Stimulated activated CD8-positive, alpha-beta memory T cell treated with anti-CD3 and anti-CD28 coated beads, Interleukin-12 subunit alpha, Interleukin-12 subunit beta, amount 100 ng/mL, for 24 hours (primary cell): ENCODE results near the gene MYBPC3.
"Not testable (repeated sequence)": the region's sequence is repeated elsewhere in the genome, so short reads cannot be mapped to it uniquely, and the experiment has no call there.

Experiments used
- DNase-seq: peaks from one replicate; pipeline ENCODE4 v3.0.0-alpha.2; 2020; ENCODE audit errors: extremely low read depth

The MYBPC3 gene

DNA sequence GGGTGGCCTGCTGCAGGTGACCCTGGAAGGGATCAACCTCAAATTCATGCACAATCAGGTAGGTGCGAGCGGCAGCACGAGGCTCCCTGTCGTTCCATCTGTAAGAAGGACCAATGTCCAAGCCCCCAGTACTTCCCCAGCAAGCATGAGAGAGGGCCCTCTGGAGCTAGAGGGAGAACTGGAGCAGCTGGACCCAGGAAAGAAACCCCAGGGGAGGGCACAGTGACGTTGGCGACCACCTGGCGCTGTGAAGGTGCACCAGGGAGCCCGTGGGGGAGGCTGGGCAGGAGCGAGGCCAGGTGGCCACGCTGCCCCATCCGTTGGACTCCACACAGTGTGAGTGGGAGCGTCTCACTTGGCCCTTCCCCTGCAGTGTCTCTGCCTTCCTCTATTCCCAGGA lies 28.0 kb downstream of the MYBPC3 start:
- DNase-seq, result no peak

DNA sequence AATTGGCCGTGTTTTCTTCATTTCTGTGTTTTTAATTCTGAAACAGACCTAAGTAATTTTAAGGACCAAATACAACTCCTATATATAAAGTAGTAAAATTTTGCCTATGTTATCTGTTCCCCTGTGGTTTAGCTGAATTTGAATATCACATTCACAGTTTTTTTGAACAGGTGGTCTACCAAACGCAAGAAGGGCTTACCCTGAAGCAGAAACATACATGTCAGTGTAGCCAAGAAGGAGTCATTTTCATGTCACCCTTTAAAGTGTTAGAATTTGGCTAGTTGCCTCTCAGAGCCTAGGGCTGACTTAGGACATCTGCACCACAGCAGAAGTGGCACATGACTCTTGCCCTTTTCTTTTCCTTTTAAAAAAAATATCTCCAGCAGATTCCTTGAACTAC lies 34.3 kb downstream of the MYBPC3 start:
- DNase-seq, result no peak

DNA sequence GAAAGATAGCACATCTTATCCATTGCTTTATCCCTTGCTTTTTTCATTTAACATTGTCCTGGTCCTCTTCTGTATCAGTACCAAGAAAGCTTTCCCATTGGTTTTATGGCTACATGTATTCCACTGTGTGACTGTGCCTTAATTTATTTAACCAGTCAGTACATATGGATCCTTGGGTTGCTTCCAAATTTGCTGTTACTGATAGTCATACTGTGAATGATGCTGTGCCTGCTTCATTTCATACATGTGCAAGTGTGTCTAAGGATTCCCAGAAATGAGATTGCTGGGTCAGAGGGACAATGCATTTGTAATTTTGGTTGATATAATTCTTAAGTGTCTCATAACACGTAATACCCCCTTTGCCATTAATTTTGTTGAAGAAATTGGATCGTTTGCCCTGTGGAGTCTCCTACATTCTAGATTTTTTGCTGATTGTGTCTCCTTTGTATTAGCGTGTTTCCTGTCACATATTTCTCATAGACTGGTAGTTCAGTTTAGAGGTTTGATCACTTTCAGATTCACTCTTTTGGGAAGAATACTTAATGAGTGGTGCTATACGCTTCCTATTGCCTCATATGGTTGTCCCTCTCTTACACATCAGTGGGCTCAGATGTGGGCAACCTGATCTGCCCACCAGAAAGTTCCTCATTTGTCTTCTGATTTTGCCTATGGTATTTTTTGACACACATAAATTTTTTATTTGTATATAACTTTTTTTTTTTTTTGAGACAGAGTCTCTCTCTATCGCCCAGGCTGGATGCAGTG lies 35.3 kb downstream of the MYBPC3 start:
- no peak for DNase-seq

DNA sequence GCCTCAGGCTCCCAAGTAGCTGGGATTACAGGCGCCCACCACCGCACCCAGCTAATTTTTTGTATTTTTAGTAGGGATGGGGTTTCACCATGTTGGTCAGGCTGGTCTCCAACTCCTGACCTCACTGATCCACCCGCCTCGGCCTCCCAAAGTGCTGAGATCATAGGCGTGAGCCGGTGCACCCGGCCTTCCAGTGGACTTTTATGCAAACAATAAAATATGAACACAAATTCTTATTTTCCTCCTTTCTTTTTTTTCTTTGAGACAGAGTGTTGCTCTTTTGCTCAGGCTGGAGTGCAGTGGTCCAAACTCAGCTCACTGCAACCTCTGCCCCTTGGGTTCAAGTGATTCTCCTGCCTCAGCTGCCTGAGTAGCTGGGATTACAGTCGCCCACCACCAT lies 36.0 kb downstream of the MYBPC3 start:
- DNase-seq, result not testable (repeated sequence)

DNA sequence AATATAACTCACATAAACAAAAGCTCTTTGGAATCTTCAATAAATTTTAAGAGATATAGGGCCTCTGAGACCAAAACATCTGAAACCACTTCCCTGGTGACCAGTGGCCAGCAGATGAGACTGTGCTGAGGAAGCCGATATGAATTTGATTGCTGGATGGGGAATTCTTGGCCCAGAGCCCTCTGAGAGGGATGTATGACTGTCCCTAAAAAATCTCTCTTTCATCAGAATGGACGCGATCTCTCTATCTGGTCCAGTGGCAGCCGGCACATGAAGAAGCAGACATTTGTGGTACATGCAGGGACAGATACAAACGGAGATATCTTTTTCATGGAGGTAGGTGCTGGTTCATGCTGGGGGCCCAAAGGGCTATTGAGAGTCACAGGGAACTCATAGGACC lies 37.5 kb downstream of the MYBPC3 start:
- DNase-seq, result no peak

DNA sequence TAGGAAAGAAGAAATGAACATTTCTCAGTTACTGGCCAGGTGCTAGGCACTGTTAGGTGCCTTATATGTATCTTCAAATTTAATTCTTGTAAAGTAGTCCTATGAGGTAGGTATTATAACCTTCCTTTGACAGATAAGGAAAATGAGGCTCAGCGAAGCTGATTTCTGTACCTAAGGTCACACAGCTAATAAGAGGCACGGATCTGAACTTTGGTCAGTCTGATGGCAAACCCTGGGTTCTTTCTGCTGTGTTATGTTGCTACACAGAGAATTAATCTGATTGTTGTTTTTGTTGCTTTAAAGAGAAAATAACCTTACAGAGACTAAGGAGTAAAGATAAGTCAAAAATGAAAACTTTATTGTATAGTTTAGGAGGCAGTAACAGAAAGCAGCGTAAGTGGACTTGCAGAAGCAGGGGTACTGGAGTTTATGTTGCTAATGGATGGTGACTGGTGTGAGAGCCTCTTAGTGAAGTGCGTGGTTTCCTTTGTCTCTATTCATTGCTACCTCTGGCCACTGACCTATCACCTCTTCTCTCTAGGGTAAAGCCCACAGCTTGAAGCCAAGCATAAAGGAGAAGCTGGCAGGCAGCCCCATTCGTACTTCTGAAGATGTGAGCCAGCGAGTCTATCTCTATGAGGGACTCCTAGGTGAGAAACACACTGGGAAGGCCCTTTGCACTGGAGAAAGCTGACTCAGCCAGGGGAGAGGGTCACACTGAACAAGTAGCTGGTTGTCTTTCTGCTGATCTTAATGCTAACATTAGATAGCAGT lies 44.3 kb downstream of the MYBPC3 start:
- no peak for DNase-seq

DNA sequence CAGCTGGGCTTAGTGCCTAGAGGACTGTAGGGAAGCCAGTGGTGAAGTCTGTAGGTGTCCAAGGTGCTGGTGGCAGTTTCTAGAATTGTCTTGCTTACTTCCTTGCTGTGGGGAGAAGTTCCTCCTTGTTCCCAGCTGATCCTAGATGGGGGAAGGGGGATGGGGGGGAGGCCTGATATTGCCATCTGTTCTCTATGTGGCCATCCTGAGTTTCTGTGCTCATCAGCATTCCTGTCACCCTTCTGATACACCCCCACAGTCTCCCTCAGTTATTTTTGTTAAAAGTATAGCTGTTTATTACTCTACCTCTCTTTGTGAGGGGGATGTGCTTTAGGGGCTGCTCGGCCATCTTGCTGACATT lies 46.0 kb downstream of the MYBPC3 start:
- no peak for DNase-seq

DNA sequence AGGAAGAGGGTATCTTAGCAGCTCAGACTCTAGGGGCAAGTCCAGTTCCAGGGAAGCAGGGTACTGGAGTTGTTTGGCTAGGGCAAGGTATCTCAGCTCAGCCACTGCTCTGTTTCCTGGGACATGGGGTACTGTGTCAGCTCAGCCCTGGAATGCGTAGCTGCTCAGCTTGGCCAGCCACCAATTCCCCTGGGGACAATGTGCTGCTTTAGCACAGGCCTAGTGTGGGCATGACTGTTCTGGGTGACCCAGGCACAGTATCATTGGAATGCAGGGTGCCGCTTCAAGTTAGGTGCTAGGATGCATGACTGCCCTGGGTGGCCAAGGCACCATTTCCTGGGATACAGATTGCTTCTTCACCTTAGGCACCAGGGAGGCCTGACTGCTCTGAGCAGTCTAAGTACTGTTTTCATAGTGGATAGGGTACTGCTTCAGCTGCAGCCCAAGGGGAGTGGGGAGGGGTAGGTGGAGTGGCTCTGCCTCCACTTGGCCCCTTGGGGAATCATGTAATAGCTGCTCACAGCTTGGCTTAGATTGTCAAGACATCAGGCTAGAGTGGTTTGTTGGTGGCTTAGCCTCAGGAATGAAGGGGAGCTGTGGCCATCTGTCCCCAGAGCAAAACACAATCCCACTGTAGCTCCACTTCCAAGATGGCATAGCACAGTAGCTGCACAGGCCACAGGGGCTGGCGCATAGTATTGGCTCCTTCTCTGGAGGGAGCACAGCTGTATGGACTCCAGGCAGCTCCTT lies 46.6 kb downstream of the MYBPC3 start:
- no peak for DNase-seq

DNA sequence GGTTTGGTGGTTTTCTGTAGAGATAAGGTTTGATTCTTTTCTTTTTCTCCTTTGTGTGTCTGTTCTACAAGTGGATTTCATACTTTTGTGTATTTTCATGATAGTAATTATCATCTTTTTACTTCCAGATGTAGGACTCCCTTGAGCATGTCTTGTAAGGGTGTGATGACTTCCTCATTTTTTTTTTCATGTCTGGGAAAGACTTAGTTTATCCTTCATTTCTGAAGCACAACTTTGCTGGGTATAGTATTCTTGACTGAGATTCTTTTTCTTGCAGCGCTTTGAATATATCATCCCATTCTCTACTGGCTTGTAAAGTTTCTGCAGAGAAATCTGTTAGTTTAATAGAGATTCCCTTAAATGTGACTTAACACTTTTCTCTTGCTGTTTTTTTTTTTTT lies 49.6 kb downstream of the MYBPC3 start:
- DNase-seq, result no peak

DNA sequence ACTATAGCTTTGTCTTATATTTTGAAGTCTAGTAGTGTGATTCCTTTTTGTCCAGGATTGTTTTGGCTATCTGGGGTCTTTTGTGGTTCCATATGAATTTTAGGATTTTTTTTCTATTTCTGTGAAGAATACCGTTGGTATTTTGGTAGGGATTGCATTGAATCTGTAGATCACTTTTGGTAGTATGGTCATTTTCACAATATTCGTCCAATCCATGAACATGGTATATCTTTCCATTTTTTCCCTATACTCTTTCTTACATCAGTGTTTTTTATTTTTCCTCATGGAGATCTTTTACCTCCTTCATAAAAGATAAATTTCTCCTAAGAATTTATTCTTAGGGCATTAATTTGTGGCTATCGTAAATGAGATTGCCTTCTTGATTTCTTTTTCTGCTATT lies 53.4 kb downstream of the MYBPC3 start:
- DNase-seq, result no peak

DNA sequence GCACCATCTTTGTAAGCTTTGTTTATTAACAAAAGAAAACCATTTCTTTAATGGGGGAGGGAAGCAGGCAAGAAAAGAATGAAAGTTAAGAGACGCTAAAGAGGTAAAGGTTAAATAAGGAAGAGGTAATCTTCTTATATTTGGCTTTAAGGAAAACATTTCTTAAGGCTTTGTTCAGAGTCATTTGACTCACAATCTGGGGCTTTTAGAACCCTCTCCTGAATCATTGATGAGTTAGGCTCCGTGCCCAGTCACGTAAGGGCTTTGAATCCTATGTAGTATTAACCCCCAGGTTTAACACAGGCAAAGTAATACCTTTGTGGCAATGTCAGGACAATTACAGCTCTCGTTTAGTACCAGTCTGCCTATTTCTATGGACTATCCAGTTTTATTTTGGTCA lies 56.5 kb downstream of the MYBPC3 start:
- no peak for DNase-seq

DNA sequence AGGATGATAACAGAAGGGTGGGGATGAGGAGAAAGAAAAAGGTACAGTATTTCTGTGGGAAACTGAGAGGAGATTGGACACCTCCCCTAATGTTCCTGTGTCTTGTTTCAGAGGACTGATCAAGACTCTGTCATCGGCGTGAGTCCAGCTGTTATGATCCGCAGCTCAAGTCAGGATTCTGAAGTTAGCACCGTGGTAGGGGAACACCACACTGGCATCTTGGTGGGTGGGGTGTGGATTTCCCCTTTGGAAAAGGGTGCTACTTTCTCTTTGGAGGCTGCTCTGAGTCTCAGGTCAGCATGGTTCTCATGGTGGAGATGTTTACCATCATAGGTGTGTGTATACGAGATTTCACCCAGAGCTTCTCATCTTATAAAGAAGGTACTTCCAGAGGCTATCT lies 57.1 kb downstream of the MYBPC3 start:
- DNase-seq, result no peak

DNA sequence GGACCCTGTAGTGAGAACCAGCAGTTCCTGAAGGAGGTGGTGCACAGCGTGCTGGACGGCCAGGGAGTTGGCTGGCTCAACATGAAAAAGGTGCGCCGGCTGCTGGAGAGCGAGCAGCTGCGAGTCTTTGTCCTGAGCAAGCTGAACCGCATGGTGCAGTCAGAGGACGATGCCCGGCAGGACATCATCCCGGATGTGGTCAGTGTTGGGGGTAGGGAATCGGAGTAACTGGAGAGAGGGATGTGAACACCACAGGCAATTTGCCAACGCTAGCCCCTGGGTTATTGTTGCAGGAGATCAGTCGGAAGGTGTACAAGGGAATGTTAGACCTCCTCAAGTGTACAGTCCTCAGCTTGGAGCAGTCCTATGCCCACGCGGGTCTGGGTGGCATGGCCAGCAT lies 62.6 kb downstream of the MYBPC3 start:
- DNase-seq, result no peak

DNA sequence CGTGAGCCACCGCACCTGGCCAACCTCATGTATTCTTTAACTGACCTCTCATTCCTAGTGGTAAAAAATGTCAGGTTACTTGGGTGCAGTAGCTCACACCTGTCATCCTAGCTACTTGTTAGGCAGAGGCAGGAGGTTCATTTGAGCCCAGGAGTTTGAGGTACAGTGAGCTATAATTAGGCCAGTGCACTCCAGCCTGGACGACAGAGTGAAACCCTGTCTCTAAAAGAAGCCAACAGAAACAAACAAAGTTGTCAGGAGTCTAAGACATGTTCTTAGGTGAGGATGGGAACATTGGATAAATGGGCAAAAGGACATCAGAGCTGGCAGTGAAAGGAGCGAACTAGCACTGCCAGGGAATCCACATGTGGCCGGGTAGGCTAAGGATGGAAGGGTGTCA lies 64.4 kb downstream of the MYBPC3 start:
- DNase-seq, result no peak

DNA sequence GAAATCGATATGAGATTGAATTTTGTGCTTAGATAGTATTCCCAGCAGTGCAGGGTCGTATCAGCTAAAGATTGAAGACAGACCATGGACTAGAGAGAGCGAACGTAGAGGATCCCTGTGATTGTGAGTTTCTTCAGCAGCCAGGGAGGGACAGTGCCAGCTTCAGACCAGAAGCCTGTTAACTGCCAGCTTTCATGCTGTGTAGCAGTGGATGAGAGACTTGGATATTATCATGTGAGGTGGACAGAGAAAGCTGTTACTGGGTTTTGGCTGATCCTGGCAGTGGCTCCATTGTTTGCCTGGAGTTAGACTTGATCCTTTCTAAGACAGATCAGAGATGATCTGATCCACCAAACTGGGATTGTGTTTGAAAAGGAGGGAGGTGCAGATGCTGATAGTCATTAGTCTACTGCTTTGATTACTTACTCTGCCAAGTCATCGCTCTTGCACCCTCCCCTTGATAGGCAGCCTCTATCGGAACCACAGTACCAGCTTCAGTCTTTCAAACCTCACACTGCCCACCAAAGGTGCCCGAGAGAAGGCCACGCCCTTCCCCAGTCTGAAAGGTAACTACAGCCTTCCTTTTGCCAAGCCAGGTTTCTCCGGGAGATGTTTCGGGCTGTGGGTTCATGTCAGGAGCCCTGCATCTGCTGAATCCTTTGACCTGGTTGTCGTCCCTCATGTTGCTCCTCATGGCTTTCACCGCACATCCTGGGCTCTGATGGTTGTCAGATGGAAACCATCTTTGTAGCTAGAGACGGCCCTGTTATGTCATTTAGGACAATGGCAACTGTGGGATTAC lies 66.3 kb downstream of the MYBPC3 start:
- DNase-seq, result no peak

DNA sequence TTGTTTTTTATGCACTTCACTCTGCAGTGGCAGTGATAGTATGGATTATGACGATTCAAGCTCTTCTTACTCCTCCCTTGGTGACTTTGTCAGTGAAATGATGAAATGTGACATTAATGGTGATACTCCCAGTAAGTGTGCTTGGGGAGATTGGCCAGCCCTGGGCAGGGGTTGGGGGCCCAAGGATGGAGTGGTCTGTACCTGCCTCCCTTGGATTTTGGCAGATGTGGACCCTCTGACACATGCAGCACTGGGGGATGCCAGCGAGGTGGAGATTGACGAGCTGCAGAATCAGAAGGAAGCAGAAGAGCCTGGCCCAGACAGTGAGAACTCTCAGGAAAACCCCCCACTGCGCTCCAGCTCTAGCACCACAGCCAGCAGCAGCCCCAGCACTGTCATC lies 68.4 kb downstream of the MYBPC3 start:
- no peak for DNase-seq

DNA sequence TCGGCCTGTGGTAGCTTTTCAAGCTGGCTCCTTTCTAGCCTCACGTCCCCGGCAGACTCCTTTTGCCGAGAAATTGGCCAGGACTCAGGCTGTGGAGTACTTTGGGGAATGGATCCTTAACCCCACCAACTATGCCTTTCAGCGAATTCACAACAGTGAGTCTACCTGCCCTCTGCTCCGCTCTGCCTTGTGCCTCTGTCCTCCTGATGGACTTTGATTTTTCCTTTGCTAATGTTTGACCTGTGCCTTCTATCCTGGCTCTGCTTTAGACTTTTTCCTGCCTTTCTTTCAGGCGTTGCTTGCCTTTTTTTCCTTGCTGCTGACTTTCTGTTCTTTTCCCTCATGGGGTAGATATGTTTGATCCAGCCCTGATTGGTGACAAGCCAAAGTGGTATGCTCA lies 70.0 kb downstream of the MYBPC3 start:
- no peak for DNase-seq
